Pulmonary artery endothelial cell (primary cell): ENCODE results near the gene VEGFD. TPM values are rescaled to one million over a fixed set of nuclear protein-coding genes. Genes with fewer than 3 reads are reported as not detected.

ENCODE experiments used
- DNase-seq: peaks from one replicate; pipeline ENCODE4 v3.0.0-alpha.2; 2011; ENCODE audit warnings: low read depth, low spot score
- total RNA-seq: library from RNA; depleted of rRNA; stranded (reverse); fragments of >200 nt; gene quantifications from 2 replicates; pipeline ENCODE4 v1.2.3, GENCODE V29; 2014

VEGFD gene, protein sequence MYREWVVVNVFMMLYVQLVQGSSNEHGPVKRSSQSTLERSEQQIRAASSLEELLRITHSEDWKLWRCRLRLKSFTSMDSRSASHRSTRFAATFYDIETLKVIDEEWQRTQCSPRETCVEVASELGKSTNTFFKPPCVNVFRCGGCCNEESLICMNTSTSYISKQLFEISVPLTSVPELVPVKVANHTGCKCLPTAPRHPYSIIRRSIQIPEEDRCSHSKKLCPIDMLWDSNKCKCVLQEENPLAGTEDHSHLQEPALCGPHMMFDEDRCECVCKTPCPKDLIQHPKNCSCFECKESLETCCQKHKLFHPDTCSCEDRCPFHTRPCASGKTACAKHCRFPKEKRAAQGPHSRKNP
- total RNA-seq, result 0.20 and 0.28 TPM in 2 replicates

DNA sequence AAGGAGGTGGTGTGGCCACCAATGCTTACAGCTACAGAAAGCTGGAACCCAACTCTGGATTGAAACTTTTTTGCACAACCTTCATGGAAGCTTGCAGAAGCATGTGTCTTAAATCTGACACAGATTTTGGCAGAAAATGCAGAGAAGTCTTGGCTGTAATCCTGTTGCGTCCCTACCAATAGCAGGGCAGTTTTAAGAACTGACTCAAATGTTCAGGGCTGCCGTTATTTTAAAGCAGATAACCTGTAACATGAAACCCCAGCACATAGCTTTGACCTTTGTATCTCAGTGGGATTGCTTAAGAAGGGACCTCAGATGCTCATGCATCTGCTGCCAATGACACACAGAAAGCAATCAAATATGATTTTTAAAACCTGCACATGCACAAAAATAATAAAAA is at the start of gene VEGFD:
Gene VEGFD, minus strand, starts transcription at position 110 of the 400 bp plus-strand sequence. CDS start 467 bp downstream, outside the sequence.
- DNase-seq, result no peak

DNA sequence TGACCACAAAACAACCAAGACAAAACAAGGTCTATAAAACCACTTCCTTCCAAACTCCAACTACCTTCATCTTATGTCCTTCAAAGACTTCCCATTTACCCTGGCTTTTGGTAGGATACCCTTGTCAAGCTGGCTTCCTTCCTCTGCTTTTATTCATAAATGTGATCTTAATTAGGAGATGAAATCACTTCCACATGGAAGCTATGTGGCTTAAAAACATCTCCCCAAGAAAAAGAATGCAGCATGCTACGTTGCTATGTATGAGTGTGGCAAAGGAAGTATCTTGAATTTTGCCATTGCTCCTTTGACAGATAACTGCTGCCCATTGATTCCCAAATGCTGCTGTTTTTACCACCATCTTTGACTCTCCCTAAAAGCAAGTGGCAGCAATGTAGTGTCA is 46.4 kb upstream of the VEGFD start:
- DNase-seq, result no peak

GRCh38 chrX:15430076-15430475 is 45.9 kb upstream of the VEGFD start:
- DNase-seq, result no peak

DNA sequence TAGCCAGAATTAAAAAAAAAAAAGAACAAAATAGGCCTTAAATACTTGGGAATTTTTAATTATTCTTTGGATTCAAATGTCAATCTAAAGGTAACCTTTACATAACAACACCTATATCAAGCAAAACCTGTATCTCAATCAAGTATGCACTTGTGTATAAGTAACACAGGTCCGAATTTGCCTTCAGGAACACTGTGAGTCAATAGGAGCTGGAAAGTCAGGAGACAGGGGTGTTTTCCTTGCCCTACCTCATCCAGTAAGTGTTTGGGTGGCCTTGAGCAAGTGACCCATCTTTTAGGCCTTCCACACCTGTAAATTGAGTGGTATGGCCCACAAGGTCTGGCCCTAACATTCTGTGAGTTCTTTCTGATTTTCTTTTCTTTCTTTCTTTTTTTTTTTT is 40.8 kb upstream of the VEGFD start:
- no peak for DNase-seq

- no peak for DNase-seq
Measured at GRCh38 chrX:15418707-15419181, 34.5 kb upstream of the VEGFD start.

DNA sequence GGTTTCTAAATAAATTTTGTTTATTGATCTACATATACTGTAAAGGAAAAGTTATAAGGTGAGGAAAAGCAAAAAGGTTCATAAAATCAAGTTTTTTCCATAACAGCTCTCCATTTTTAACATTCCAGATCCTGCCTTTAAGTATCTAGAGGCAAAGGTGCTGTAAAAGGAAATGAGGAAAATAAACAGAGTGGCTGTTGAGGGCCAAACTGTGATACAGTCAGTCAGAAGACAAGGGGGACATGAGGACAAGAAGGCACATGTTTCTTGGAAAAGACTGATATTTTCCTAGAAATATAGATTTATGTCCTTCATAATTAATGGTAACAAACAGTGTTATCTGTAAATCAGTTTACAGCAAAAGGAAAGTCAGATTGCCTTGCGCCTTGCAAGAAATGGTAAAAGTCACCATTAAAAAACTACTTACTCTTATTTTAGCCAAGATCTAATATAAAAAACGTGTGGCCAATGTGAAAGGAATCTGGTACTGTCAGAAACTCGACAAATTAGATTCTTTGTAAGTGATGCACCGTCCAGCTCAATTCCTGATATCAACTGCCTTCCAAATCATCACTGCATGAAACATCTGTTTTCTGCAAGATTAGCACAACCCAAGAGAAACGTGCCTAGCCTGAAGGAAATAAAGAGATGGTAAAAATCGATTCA is 34.0 kb upstream of the VEGFD start:
- no peak for DNase-seq

GRCh38 chrX:15416133-15416993 is 32.1 kb upstream of the VEGFD start:
- DNase-seq, result no peak

- no peak for DNase-seq
Measured at GRCh38 chrX:15413101-15413500, 28.9 kb upstream of the VEGFD start.

GRCh38 chrX:15410947-15411346 is 26.7 kb upstream of the VEGFD start:
- DNase-seq, result no peak

- DNase-seq, result no peak
Measured at GRCh38 chrX:15410430-15410829, 26.2 kb upstream of the VEGFD start.

DNA sequence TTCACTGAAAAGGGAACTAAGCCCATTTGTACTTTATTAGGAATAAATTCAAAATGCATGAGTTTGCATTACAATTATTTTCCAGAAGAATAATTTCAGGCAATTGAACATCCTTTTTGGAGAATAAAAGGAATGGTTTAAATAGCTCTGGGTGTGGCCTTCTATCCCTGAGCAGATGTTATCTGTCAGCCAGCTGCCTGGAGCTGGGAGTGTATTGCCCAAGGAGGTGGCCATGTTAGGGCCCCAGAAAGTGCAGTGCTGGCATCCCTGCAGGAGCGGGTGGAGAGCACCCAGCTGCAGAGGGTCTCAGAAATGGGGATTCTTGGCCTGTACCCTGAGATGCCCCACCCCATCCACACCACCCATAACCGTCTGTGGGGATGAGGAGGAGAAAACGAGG is 21.6 kb upstream of the VEGFD start:
- no peak for DNase-seq

- peak; percentile 2 for DNase-seq
Measured at GRCh38 chrX:15404401-15405096, 20.3 kb upstream of the VEGFD start.

DNA sequence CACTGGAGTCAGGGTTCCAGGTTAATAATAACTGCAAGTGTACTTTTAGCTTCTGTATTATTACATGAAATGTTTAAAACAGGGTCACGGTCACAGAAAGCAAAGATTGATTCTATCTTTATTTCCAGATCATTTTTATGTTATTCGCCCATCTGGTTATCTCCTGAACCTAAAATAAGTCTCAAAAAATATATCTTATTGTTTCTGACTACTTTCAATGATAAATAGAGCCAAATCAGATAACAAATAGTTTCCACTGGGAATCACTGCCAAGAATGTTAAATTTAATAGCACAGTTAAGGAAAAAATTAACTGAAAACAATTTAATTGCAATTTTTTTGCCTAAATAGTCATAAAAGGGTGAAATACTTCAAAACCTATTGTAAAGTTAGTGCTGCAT is 17.2 kb upstream of the VEGFD start:
- DNase-seq, result no peak

GRCh38 chrX:15399962-15400391 is 15.8 kb upstream of the VEGFD start:
- DNase-seq, result no peak

DNA sequence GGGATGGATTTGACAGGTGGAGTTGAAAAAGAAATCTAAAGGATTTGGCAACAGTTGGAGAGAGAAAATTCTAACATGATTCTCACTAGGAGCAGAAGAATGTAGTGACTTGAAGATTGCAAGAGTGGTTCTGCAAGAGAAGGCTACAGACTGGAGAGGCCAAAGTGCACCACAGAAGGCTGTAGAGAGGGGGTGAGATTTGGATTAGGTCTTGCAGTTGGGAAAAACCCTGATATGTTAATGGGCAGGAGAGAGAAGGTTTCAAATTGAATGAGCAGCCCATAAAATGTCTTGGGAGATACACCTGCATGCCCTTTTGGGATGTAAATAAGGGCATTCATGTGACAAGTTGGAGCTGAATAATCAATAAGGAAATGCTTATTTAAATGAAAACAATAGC is 14.7 kb upstream of the VEGFD start:
- DNase-seq, result no peak

- no peak for DNase-seq
Measured at GRCh38 chrX:15395789-15396188, 11.6 kb upstream of the VEGFD start.

DNA sequence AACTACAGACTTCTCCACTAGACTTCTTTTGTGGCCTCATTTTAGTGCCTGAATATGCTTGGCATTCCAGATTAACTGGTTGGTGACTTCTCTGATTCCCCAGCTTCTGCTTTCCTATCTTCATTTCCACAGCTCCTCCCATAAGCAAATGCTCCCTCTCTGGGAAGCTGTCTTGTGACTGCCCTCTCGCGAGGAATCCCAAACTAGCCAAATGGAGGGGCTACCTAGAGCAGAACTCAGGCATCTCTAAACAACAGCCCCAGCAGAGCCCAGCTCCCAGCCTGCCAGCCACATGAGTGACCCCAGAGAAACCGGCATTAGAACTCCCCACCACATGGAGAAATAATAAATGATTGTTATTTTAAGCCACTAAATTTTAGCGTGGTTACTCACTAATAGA is 7.6 kb upstream of the VEGFD start:
- no peak for DNase-seq

GRCh38 chrX:15382813-15383212 is 1.4 kb downstream of the VEGFD start:
- no peak for DNase-seq

DNA sequence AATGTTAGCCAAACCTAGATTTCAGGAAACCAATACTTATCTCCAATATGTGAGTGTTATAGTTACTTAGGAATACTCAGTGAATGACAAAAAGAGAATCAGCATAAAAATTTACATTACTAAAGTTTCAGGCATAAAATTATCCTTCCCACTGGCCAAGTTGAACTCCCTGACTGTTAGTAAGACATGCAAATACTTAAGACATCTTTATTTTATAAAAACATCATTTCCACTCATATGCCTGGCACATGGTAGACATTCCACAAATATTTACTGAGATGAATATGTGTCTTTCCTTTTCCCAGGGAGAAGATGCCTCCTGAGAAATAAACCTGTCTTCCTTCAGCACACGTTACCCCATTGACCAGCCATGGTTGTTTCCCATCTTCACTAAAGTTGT is 7.3 kb downstream of the VEGFD start:
- DNase-seq, result no peak

DNA sequence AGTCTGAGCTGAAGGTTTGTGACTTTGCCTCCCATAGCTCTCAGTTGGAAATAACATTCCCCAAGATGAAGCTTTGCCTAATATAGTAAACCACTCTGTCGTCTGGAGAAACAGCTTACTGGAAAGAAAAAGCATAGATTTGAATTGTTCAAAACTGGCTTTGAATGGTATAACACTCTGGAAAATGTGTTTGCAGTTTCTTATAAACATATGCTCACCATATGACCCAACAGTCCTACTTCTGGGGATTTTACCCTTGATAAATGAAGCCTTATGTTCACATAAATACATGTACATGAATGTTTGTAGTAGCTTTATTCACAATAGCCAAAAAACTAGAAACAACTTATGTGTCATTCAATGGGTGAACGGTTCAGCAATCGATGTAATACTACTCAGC is 10.2 kb downstream of the VEGFD start:
- DNase-seq, result no peak
